HG02943 (cell line): ENCODE results near the gene HP.

Experiments
- ATAC-seq: cut with Tn5 transposase; IDR thresholded peaks from one replicate; pipeline ENCODE4 v1.9.1; 2021; ENCODE audit warnings: mild to moderate bottlenecking, low read depth, moderate library complexity; ENCODE audit not compliant: unreplicated experiment

Gene HP

DNA sequence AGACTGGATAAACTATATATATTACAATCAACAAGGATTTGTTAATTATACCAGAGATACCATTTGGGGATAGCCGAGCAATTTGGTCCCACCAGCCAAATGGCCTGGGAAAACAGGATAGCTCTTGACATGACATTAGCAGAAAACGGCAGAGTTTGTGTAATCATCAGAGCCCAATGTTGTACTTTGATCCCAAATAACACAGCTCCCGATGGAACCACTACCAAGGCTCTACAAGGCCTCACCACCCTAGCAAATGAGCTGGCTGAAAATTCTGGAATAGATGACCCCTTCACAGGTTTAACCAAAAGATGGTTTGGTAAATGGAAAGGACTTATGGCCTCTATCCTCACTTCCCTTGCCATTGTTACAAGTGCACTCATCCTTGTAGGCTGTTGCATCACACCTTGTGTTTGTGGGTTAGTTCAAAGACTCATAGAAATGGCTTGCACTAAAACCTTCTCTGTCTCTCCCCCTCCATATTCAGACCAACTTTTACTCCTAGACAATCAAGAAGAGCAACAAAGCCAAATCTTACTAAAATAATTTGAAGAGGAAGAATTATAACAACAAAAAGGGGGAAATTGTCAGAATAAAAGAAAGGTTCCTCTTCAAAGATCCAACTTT is 29.6 kb downstream of the HP start:
- no peak for ATAC-seq

GRCh38 chr16:72084445-72084844 is 30.1 kb downstream of the HP start:
- ATAC-seq, result no peak

- no peak for ATAC-seq
Observed at GRCh38 chr16:72085002-72085401, 30.7 kb downstream of the HP start.

DNA sequence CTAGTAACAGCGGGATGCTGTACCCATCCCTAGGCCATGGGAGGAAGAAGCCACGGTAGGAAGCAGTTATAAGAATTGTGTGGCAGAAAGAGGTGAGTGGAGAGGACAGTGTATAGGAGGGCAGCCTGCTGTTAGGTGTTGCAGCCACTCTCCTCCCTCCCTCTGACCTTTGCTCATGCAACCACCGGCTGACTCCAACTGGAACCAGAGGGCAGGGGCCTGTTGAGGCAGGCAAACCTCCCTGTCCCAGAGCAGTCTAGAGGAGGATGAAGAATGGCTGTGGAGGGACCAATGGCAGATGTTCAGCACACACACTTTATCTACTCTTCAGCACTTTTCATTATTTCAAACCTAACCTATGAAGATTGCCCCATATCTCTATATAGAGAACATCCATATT is 36.9 kb downstream of the HP start:
- ATAC-seq, result no peak

- ATAC-seq, result no peak
Observed at GRCh38 chr16:72092832-72093447, 38.6 kb downstream of the HP start.

DNA sequence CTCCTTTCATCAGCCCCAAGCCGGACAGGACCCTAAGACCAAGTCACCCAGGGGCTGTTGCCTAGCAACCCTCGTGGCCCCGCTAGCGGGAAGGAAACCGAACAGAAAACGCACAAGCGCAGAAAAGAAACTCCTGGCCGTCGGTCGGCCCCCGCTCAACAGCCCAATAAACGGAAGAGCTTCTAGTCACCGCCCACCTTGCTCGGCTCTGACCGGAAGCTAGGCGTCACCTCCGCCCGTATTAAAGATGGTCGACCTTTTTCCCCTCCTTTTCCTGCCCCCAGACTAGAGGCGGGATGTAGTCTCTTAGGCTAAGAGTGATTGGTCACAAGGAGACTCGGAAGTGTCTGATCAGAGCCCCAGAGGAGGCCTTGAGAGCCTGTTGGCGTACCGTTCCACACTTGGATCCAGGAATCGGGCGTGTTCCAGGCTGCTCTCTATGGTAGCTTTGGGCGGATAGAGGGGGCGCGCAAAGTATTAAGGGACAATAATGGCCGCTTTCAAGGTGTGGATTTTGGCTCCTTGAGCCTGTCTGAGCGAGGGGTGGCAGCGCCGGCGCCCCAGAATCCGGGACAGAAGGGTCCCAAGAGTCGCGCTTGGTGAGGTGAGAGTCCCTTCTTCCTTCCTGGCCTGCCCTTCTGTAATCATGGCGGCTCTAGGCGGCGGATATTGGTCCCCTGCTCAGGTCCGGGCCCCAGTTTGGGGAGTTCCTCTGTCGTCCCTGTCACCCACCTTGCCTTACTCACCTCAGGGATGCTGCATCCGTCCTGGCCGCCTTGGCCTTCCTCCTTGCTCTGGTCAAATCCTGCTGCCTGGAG is 39.4 kb downstream of the HP start, which contains the start of the genes DHX38 and TXNL4B:
DHX38 (plus strand) TSS at position 400 of the 818 bp plus-strand sequence. CDS start 2,311 bp downstream, outside the sequence.
TXNL4B (minus strand) TSS at position 173 of the 818 bp plus-strand sequence. CDS start 2,871 bp downstream, outside the sequence.
- ATAC-seq, result peak; percentile 98

DNA sequence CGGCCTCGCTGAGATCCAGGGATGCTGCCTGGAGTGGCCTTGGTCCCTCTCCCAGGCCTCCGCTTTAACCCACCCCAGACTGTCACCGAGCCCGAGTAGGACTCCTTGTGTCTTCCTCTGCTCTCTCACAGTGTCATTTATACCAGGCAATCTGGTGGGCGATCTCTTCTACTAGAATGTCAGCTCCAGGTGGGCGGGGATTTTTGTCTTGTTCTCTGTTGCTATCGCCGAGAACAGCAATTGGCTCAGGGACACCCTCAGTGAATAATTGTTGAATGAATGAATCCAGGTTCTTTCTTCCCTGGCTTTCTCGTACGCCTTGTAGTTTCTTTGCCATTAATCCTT is 39.9 kb downstream of the HP start:
- no peak for ATAC-seq

- ATAC-seq, result no peak
Observed at GRCh38 chr16:72098936-72099335, 44.6 kb downstream of the HP start.

DNA sequence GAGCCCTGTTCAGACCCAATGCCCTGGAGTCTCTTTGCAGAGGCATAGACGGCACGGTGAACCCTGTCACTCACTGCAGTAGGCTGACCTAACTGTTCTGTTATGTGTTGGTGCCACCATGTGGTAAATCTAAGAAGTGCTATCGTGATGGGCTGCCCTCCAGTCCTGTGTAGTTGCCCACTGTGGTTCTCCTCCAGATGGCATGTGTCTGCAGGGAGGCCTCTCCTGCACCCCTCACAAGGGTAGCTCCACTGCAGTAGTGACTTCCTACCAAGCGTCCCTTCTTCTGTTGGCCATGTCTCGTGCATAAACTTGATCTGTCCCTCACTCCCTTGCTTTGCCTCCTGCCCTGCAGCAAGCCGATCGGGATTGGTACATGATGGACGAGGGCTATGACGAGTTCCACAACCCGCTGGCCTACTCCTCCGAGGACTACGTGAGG is 45.1 kb downstream of the HP start:
- peak; percentile 67 for ATAC-seq

DNA sequence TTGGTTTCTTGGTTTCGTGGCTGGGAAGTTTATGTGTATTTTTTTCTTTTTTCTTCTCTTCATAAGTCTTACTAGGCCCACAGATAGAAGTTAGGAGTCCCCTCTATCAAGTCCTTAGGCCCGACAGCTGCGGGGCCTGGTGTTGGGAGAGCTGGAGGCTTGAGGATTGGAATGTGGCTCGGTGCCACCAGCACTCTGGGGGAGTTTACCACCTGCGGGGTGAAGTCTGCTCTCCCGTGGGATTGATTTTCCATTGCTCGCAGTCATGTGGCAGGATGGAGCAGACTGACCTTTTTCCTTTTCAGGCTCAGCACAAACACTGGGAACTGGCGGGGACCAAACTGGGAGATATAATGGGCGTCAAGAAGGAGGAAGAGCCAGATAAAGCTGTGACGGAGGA is 46.9 kb downstream of the HP start:
- no peak for ATAC-seq

DNA sequence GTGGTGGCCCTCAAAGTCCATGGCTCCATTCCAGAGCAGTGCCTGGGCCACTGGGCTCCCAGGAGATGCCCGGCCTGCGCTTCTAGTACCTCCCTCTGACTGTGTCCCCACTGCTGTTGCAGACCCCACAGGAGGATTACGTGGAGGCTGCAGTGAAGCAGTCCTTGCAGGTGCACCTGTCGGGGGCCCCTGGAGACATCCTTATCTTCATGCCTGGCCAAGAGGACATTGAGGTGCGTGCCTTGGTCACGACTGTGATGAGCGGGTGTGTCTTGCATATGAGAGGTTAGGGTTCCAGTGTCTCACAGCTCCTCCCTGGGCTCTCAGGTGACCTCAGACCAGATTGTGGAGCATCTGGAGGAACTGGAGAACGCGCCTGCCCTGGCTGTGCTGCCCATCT is 50.6 kb downstream of the HP start:
- ATAC-seq, result no peak

DNA sequence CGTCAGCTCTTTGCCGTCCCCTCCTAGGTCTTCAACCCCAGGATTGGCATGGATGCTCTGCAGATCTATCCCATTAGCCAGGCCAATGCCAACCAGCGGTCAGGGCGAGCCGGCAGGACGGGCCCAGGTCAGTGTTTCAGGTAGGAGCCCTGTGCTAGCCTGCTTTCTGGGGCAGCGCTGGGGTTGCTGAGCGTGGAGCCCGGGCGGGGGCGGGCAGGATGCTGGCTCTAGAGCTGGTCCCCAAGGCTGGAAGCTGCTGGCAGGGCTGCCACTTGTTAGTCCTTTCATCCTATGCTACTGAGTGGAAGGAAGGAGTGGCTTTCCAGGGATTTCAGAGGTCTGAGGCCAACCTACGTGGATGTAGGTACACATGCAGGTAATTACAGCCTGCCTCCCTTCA is 51.7 kb downstream of the HP start:
- ATAC-seq, result no peak

DNA sequence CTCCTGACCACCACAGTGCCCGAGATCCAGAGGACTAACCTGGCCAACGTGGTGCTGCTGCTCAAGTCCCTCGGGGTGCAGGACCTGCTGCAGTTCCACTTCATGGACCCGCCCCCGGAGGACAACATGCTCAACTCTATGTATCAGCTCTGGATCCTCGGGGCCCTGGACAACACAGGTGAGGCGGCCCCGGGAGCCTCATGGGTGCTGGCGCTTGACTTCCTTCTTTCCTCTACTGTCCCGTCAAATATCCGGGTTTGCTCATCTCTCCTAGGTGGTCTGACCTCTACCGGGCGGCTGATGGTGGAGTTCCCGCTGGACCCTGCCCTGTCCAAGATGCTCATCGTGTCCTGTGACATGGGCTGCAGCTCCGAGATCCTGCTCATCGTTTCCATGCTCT is 53.1 kb downstream of the HP start:
- ATAC-seq, result no peak

DNA sequence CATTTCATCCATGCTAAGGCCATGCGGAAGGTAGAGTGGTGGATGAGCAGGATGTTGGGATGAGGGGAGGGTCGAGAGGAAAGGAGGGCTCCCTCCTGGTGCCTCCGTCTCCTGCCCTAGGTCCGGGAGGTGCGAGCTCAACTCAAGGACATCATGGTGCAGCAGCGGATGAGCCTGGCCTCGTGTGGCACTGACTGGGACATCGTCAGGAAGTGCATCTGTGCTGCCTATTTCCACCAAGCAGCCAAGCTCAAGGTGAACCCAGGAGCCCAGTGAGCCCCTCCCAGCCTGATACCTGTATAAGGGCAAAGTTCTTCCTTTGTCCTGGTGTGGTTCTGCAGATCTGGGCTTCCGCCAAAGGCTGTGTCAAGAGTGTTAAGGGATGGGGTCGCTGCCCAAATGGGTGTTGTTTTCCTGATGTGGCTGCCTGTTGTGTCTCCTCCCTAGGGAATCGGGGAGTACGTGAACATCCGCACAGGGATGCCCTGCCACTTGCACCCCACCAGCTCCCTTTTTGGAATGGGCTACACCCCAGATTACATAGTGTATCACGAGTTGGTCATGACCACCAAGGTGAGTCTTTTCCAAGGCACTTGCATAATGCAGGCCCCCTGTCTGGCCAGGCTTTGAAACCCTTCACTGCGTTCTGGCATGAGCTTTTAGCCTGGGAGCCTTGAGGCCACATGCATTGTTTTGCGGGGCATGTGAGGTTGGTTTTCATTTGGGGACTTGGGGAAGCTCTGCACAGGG is 54.2 kb downstream of the HP start:
- ATAC-seq, result no peak

GRCh38 chr16:72109300-72109699 is 55.0 kb downstream of the HP start:
- ATAC-seq, result no peak

- no peak for ATAC-seq
Observed at GRCh38 chr16:72109966-72110530, 55.7 kb downstream of the HP start.
